HG03139 (cell line): Measurements from ENCODE around the gene ALDH3A2.

Experiments used
- ATAC-seq: cut with Tn5 transposase; IDR thresholded peaks from one replicate; pipeline ENCODE4 v1.9.1; 2021; ENCODE audit not compliant: unreplicated experiment

ALDH3A2 gene

DNA sequence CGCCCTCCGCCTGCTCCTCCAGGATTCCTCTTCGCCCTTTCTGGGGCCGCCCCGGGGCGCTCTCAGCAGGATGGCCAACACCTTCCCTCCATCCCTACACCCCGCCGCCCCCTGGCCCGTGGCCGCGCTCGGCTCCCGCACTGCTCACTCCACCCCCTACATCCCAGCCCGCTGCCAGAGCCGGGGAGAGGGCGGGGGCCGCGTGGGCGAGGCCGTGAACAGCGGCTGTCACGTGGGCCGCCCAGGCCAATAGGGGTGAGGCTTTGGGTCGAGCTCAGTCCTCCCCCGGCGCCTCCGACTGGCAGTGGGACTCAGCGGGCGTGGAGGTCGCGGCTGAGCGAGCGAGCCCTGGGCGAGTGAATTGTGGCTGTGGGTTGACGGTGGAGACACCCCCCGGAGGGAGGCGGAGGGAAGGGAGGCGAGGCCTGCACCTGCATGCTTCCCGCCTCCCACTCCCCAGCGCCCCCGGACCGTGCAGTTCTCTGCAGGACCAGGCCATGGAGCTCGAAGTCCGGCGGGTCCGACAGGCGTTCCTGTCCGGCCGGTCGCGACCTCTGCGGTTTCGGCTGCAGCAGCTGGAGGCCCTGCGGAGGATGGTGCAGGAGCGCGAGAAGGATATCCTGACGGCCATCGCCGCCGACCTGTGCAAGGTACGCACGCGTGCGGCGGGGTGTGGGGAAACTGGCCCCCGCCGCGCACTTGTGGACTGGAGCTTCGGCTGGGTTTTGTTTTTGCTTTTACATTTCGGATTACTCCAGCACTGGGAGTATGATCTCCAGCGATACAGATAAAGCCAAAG lies at the start of gene ALDH3A2:
Gene ALDH3A2 (plus strand): TSS at position 277 of the 799 bp plus-strand sequence. CDS start 221 bp downstream, at position 498.
- peak; percentile 90 for ATAC-seq

DNA sequence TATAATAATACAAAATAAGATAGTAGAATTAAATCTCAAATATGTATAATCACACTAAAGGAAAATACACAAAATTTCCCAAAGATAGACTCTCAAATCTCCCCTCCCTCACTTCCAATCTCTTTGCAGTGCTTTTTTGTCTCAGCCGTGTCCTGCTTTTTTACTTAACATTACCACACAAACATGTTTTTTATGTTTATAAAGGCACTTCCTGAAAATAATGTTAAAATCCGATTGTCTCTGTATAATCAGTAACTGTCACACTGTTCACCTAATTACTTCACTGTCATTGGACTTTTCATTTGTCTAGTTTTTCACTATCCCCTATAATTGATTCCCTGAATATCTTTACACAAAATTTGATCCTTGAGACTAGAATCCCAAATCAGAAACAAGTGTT lies 38.2 kb upstream of the ALDH3A2 start:
- ATAC-seq, result no peak

GRCh38 chr17:19610879-19611278 lies 37.7 kb upstream of the ALDH3A2 start:
- ATAC-seq, result no peak

DNA sequence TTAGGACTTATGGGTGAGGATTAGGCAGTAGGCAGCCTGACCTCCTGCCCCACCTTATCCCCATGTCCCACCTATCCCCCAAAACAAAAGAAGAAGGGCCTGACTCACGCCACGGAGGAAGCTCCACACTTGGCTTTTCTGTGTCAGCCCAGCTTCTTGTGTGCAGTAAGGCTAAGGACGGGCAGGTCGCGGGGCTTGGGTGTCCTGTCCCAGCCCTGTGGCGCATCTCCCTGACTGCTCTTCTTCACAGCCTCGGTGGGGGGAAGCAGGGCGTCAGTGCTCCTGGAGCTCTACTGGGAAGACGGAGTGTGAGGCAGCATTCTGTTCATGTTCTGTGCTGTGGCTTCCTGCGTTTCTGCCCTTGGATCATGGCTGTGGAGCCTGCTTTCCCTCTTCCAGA lies 34.6 kb upstream of the ALDH3A2 start:
- ATAC-seq, result no peak

DNA sequence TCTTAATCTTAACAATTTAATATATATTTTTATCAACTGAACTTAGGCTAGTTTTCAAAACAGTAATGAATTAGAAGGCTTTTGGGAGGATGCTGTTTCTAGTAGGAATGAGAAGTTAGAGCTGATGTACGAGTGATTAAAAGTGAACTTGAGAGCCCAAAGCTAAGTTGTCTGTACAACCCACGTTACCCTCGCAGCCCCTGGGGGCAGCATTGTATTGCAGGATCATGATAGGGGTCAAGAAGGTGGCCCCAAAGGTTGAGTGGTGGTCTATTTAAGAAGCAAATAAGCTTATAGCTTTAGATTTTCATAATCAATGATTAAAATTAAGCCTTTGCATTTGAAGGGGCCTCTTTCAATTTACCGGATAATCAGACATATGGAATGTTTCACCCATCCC lies 33.7 kb upstream of the ALDH3A2 start:
- no peak for ATAC-seq

DNA sequence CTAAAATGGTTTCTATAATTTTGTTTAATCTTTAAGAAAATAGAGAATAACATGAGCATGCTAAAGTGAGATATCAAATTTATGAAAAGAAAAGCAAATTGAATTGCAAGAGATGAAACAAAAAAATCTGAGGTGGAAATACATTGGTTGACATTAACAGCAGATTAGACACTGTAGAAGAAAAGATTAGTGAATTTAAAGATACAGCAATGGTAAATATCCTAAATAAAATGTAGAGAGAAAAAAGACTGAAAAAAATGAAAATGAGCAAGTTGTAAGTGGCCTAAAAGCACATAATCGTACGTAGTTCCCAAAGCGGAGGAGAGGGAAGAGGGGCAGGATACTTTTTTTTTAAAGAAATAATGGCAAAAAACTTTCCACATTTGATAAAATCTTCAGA lies 30.5 kb upstream of the ALDH3A2 start:
- ATAC-seq, result no peak

DNA sequence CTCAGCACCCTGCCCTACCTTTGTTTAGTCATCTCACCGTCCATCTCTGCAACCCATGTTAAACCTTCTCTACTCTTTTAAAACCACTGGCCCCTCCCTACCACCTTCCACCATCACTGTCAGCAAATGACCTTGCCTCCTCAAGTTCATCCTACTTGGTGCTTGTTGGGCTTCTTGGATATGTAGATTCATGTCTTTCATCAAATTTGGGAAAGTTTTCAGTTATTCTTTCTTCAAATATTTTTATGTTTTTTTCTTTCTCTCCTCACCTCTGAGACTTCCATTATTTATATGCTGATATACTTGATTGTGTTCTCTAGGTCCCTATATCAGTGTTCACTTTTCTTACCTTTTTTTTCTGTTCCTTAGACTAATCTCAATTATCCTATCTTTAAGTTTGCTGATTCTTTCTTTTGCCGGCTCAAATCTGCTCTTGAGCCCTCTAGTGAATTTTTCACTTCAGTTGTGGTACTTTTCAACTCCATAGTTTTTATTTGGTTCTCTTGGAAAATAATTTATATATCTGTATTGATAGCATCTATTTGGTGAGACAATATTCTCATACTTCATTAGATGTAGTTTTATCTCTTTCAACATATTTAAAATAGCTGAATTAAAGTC lies 28.7 kb upstream of the ALDH3A2 start:
- no peak for ATAC-seq

DNA sequence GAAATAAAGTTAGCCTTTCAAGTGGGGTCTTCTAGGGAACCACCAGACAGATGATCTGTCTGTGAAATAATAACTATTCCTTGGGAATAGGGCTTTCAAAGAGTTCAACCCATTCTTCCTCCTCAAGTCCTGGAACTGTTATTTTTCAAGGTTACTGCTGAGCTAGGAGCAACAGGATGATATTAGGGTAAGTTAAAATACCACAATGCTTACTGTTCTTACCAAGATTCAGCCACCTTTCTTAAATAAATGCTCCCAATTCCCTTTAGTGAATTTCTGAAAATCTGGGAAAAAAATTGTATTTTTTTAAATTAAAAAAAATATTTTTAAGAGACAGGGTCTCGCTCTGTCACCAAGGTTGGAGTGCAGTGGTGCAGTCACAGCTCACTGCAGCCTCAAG lies 26.9 kb upstream of the ALDH3A2 start:
- no peak for ATAC-seq

DNA sequence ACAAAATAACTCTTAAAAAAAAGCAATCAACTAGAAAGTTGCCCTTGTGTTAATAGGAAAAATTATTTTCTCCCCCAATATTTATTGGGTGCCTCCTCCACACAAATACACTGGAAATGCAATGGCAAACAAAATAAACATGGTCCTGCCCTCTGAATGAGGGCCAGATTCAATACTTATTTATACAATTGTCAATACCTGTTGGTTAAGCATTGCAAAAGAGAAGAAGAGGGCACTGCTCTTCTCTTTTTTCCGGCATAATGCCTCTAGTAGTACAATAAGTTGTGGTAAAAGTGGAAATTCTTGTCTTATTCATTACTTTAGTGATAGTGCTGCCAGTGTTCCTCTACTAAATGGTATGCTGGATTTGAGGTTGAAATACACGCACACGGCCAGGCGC lies 22.5 kb upstream of the ALDH3A2 start:
- ATAC-seq, result no peak

GRCh38 chr17:19629449-19629848 lies 19.1 kb upstream of the ALDH3A2 start:
- ATAC-seq, result no peak

- ATAC-seq, result no peak
Measured at GRCh38 chr17:19630035-19630434, 18.5 kb upstream of the ALDH3A2 start.

GRCh38 chr17:19630661-19631060 lies 17.9 kb upstream of the ALDH3A2 start:
- ATAC-seq, result no peak

DNA sequence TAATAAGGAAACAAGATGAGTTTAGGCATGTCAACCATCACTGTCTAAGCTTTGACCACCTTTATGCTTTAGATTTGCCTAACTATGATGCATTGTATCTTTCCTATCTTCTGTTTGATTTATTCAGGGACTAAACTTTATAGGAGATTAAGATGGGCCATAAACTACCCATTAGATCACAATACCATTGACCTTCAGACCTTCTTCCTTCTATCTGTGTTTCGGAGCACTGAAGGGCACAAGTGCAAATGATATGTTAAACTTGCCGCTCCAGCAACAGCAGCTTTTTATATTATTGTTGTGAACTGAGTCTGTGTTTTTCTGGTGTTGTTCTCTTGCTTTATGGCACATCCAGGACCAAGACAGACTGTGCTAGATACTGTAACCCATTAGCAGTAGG lies 16.6 kb upstream of the ALDH3A2 start:
- ATAC-seq, result no peak

- no peak for ATAC-seq
Measured at GRCh38 chr17:19641687-19642372, 6.7 kb upstream of the ALDH3A2 start.

- no peak for ATAC-seq
Measured at GRCh38 chr17:19642373-19642893, 6.1 kb upstream of the ALDH3A2 start.

DNA sequence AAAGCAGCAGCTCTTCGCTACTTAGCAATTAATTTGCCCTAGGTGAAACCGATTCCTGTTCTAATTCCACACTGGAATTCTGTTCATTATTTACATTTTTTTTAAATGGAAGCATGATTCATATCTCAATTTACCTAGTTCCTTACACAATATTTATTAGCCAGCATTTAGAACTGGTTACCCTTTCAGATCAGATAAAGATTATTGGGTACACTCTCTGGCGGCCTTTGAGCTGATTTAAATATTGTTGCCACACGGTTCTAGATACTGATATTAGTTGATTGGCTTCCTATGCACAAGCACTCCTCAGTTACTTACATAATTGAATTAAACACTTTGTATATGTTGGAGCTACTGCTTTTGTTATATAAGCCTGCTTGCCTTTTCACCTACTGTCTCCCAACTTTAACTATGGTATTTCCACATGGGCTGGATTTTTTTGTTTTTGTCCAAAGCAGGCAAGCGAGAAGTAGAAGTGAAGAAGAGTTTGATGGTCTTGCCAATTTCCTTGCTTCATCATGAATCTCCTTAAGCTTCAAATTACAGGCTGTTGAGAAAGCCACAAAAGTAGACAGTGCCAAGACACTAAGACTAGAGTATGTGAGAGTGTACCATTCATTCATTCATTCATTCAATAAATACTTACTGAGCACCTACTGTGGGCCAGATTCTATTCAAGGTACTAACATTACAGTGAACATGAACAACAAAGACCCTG lies 3.9 kb upstream of the ALDH3A2 start:
- no peak for ATAC-seq

- no peak for ATAC-seq
Measured at GRCh38 chr17:19645734-19646201, 2.8 kb upstream of the ALDH3A2 start.

DNA sequence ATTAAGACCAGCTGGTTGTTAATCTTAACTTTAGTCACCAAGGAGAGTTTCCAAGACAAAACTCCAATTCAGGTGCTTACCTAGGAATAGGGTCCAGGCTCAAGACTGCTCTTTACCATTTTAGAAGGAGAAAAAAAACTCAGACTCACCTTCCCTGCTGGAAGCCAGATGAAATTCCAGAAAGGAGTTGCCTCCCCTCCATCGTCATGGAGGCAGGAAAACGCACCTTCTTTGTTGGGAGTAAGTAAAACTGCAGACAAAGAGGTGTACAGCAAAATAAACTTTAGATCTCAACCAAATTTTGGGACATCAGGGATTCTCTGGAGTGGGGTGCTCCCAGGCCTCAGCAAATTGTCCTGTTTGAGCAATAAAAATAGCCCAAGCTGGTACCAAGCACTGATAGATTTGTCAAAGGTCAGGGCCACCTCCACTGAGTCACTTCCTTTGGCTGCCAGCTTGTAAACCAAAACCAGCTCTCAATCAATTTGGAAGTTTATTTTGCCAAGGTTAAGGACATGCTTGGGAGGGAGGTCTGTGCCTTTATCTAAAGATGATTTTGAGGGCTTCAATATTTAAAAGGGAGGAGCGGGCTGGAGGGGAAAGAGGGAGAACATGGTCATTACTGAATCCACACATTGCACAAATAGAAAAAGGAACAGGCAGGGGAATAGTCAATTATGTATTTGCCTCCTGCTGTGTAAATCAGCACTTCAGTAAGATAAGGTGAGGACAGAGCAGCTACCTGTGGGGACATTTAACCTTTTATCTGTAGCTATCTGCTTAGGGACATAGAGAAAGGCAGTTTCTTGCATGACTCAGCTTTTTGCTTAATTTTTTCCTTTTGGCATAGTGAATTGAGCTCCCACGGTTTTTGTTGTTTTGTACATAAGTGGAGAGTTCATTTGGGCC lies 1.5 kb upstream of the ALDH3A2 start:
- no peak for ATAC-seq

GRCh38 chr17:19647697-19648474 lies 665 bp upstream of the ALDH3A2 start:
- peak; percentile 25 for ATAC-seq

DNA sequence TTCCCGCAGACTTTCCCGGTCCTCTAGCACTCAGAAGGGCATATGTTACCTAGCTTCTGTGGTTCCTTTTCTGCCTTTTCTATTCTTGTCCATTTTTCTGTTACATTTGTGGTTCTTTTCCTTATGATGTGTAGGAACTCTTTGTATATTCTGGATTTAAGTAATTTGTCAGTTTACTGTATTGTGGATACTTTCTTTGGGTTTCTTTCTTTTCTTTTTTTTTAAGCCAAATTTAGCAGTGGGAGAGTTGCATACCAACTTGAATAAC lies 657 bp downstream of the ALDH3A2 start:
- ATAC-seq, result no peak
